GM19452 (cell line): ENCODE measurements around the gene SPATA22.
"Not testable (repeated sequence)": the region's sequence is repeated elsewhere in the genome, so short reads cannot be mapped to it uniquely, and the experiment has no call there.

ENCODE experiments used
- ATAC-seq: cut with Tn5 transposase; IDR thresholded peaks from one replicate; pipeline ENCODE4 v1.9.1; 2021; ENCODE audit not compliant: unreplicated experiment

SPATA22 gene, protein sequence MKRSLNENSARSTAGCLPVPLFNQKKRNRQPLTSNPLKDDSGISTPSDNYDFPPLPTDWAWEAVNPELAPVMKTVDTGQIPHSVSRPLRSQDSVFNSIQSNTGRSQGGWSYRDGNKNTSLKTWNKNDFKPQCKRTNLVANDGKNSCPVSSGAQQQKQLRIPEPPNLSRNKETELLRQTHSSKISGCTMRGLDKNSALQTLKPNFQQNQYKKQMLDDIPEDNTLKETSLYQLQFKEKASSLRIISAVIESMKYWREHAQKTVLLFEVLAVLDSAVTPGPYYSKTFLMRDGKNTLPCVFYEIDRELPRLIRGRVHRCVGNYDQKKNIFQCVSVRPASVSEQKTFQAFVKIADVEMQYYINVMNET

DNA sequence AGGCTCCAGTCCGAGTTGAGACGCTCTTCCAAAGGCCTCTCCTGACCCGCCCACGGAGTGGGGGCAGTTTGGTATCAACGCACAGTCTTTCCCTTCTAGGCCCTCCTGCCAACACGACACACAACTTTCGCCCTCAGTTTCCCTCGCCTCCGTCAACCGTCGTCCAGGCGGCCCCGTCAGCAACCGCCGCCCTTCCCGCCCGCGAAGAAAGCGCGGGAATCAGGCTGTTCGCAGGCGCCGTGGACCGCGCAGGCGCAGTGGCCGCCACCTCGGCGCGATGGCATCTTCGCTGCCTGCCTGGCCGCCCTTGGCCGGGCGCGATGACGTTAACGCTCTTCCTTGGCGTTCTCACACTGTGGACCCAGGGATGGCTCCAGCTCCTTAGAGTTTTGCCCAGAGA lies at the start of gene SPATA22:
SPATA22 (minus strand) TSS at position 221 of the 400 bp plus-strand sequence. CDS start 2,494 bp downstream, outside the sequence.
- no peak for ATAC-seq

DNA sequence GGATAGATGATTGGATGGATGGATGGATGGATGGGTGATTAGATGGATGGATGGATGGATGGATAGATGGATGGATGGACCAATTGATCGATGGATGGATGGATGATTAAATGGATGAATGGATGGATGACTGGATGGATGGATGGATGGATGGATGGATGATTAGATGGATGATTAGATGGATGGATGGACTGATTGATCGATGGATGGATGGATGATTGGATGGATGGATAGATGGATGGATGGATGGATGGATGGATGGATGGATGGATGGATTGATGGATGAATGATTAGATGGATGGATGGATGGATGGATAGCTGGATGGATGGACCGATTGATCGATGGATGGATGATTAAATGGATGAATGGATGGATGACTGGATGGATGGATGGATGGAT lies 47.9 kb upstream of the SPATA22 start:
- ATAC-seq: not testable (repeated sequence)

DNA sequence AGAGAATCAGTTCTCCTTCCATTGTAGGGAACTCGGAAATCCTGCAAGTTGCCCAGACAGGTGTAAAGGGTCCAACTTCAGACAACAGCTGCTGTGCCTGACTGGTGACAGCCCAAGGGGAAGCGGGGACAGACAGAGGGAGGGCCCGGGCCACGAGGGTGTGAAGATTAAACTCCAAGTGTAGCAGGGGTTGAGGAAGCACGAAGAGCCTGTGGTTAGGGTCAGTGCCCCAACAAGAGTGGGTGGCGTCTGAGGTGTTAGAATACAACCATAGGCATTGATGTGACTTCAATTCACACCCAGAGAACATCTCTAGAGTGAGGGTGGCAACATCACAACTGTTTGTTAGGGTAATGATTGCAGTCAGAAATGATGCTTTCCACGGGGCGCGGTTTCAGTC lies 43.3 kb upstream of the SPATA22 start:
- no peak for ATAC-seq

DNA sequence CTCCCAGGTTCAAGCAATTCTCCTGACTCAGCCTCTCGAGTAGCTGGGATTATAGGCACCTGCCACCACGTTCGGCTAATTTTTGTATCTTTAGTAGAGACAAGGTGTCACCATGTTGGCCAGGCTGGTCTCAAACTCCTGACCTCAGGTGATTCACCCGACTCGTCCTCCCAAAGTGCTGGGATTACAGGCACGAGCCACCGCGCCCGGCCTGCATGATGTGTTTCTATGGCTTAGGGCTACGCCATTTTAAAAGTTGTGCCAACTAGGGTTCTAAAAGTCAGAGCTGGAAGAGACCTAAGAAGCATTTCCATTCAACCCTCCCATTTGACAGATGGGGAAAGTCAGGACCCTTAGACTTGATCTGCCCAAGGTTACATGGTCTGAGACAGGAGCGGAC lies 42.5 kb upstream of the SPATA22 start:
- not testable (repeated sequence) for ATAC-seq

DNA sequence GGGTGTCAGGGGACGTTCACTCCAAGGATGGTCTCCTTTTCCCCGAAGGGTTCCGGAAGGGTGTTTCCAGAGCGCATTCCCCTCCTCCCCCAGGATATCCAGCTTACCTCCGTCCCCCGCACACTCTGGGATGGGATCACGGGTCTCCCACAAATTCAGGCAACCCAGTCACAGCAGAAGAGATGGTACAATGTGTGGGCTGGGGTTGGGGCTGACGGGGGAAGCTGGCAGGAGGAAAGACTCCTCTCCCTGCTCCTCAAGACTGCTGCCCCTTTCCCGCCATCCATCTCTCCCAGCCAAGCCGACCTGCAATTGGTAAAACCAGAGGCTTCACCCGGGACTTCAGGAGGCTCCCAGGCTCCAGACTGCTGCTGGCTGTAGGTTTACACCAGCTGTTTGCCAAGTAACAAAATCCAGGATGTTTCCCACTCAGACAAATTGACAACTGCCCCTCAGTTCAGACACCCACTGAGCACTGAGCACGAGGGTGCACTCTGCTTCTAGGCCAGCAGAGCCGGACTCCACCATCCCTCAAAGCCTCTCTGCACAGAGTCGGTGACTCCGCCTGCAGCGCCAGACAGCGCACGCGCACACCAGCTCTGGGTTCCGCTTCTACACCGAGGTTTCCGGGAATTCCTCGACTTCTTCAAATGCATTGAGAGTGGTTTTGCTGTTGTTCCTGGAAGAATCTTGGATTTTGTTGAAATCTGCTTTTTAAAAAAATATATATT lies 41.9 kb upstream of the SPATA22 start:
- ATAC-seq: no peak

DNA sequence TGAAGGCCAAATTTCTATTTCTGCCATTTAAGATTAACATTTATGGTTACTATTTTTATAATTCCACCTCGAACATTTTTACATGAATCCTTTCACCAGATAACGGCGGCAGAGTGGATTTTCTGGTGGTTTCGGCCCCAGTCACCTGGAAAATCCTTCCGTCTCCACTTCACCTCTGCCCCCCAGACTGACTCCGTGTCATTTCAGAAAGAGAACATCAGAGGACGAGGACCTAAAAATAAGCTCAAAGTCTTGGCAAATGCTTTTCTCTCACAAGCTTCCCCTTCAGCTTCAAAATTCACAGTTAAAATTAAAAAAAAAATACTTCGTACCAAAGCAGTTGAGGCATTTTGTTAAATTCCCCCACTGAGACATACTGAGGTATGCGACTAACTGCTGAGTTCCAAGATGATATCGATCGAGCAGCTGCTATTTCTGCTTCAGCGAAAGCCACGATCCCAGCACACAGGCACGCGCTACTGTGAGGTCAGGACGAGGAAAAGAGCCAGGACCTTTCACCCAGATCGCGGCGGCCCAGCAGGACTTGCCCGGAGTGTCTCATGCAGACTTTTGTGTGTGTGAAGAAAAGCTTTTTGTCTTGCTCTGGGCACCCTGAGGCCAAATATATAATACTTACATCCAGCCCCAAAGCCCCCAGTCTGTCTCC lies 41.0 kb upstream of the SPATA22 start:
- ATAC-seq: no peak

DNA sequence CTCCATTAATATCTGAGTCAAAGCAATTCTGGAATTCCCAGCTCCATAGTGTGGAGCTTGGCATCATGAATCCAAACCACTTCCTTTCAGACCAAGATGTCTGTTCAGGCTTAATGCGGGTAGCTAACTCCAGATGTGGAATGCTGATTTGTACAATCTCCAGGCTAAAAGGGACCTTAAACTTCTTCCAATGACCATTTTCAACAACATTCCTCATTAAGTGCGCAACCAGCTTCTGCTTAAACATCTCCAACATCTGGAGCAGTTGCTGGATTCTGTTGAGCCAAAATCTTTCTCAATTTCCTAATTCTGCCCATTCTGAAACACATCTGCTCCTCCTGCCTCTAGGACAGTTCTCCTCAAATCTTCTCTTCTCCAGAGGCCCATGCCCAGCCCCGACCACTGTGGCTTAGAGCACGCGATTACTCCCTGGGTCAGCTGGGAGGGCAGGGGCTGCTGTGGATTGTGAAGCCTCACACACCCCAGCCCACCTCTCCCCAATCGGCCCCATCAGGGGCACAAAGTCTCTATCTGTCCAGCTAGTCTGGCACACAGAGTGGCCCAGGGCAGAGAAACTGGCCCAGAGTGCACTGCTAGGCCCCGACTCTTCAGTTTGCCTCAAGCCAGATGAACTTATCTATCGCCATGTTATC lies 40.4 kb upstream of the SPATA22 start:
- no peak for ATAC-seq

DNA sequence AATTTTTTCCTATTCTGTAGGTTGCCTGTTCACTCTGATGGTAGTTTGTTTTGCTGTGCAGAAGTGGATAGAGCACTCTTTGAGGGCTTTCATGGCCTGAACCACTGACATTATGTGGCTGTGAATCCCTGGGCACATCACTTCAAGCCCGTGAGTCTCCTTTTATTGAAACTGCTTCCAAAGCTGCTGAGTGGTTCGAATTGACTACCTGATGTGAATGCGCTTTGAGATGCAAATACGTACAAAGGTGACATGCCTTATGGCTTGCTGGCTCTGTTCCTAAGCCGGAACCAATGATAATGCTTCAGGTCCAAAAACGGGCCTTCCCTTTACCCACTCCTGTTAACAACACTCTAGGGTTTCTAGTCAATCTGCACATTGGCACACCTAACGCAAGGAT lies 38.5 kb upstream of the SPATA22 start:
- no peak for ATAC-seq

DNA sequence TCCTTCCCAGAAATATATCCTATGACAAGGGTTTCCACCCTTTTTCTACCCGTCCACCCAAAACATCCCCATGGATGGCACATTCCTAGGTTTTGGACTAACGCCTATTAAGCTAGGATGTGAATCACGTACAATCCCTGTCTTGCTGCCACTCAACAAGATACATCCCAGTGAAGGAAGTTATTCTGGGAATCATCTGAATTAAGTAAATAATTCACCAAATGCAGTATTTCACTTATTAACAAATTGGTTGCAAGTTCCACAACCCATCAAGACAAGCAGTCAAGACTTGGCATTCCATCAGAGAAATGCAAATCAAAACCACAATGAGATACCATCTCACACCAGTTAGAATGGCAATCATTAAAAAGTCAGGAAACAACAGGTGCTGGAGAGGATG lies 36.2 kb upstream of the SPATA22 start:
- ATAC-seq: no peak

DNA sequence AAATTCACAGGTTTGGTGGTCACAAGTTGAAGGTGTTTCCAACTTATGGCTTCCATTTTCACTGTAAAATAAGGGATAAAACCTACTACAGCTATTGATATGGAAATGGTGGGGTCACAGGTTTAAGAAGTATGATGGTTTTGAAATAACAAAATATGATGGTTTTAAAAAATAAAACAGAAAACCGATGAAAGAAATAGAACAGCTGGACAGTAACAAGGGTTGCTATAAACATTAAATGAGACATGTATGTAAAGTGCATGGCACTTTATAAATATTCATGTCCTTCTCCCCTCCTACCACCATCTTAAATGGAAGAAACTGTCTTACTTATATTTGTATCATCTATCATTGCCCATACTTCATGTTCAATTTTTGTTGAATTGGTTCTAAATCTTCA lies 35.5 kb upstream of the SPATA22 start:
- no peak for ATAC-seq

DNA sequence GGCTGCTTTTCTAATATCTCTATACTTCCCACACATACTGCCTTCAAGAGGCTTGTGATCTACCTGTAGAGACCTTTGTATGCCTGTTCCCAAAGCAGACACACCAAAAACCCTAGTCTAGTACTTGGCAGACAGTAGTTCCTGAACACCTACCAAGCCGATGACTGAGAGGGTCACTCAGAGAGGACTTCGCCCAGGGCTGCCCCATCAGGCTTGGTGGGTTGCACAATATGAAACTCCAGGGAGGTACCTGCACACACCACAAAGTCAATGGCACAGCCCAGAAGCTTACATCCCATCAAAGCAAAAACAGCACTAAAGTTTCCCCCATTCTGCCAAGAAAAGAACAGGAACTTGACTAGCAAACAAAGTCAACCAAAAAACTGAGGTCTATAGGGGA lies 34.4 kb upstream of the SPATA22 start:
- ATAC-seq: no peak

DNA sequence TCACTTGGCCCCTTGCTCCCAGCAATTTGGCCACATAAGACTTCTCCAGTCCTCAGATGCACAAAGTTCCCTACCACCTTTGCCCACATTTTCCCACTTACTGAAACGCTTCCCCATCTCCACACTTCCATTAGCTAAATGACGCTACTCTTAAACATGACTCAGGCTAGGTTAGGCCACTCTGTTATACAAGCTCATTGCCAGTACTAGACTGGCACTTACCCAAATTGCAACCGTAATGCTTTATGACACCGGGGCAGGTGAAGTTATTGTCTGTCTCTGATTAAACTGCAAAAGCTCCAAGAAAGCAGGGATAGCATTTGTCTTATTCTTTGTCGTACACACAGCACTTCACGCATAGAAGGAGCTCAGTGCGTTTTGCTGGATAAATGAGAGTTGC lies 33.4 kb upstream of the SPATA22 start:
- no peak for ATAC-seq

DNA sequence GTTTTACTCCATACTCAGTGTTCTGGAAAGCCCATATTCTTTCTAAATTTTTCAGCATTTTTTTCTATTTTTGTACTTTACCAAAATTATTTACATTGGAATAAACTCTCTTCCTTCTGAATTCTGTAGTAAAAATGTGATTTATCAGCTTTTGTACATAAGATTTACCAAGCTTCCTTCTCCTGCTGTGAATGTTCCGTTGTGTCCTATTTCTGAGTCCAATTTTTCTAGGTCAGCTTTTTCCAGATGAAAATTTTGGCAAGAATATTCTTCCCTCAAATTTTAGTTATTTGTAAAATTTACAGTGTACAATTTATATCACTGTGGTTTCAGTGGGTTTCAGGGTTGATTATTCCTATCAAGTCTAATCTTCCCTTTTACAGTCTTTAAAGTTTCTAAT lies 31.7 kb upstream of the SPATA22 start:
- ATAC-seq: no peak

DNA sequence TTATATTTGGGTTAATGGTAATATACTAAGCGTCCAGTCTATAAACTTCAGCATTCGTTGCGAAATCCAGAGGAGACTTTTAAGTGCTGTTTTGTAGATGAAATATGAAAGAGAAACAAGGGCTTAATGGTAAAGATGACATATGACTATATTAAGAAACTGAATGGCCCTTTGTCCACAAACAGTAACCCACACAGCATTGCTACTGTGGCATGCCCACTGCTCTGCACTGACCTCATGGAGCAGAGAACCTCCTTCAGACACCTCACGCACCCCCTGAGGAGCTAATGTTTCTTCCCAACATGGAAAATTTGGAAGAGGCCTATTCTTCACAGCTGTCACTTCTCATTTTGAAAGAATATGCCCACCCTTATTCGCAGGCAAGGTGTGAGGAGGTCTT lies 30.8 kb upstream of the SPATA22 start:
- ATAC-seq: no peak

DNA sequence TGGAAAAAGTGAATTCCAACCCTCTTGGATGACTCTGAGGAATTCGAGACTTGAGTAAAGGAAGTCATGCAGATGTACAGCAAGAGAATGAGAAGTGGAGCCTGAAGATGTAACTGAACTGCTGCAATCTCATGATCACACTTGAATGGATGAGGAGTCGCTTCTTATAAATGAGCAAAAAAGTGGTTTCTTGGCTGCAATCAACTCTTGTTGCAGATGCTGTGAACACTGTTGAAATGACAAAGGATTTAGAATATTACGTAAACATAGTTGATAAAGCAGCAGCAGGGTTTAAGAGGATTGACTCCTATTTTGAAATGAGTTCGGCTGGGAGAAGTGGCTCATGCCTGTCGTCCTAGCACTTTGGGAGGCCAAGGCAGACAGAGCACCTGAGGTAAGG lies 29.7 kb upstream of the SPATA22 start:
- no peak for ATAC-seq

DNA sequence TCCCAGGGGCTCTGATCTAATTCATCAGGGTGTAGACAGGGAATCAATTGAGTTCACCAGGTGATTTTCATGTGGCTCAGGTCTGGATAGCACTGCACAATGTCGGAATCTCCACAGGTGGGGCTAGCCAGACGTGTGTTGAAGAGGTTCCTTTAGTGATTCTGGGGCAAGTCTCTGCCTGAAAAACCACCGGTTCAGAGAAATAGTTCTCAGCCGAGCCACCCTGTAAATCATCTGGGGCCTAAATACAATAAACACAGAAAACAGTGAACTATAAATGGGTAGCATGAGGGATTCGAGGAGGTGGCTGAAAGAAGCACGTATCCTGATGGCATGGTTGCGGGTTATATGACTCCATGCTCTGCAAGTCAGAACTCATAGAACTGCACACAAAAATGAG lies 25.5 kb upstream of the SPATA22 start:
- ATAC-seq: no peak

DNA sequence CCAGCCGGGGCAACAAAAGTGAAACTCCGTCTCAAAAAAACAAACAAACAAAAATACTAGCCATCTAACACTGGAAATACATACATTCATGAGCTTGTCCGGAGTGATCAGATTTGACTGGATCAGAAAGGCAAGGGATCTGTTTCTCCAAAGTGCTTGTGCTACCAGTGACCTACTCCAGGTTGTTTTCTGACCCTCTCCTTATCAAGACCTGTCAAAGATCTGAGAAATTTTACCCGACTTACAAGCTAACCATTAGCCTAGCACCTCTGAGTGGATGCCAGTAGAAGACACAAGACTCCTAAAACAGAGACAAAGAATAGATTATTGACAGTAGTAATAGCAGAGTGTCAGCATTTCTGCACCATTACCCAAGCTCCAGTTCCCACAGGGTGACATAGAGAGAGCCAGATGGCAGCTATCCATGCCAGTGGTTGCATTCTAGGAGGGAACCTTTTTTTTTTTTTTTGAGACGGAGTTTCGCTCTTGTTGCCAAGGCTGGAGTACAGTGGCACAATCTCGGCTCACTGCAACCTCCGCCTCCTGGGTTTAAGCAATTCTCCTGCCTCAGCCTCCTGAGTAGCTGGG lies 14.0 kb upstream of the SPATA22 start:
- ATAC-seq: no peak

DNA sequence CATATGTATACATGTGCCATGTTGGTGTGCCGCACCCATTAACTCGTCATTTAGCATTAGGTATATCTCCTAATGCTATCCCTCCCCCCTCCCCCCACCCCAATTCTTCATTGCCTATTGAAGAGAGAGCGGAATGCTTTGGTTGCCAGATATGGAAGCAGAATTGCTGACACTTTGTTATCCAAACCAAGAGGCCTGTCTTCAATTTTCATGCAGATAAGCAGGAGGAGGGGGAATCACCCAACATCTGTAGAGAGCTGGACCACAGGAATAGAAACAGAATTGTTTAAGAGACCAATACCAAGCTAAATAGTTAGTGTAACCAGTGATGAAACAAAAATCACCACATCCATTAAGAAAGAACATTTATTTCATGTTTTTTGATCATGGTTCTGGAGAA lies 11.2 kb upstream of the SPATA22 start:
- ATAC-seq: no peak

DNA sequence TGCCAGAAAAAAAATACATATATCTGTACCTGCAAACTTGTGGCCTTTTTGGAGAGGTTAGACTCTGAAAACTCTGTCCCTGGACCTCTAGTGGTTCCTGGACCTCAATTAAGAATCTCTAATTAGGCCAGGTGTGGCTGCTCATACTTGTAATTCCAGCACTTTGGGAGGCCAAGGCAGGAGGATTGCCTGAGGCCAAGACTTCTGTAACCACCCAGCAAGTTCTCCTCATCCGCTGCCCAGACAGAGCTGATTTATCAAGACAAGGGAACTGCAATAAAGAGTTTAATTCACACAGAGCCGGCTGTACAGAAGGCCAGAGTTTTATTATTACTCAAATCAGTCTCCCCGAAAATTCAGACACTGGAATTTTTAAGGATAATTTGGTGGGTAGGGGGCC lies 8.4 kb upstream of the SPATA22 start:
- no peak for ATAC-seq

DNA sequence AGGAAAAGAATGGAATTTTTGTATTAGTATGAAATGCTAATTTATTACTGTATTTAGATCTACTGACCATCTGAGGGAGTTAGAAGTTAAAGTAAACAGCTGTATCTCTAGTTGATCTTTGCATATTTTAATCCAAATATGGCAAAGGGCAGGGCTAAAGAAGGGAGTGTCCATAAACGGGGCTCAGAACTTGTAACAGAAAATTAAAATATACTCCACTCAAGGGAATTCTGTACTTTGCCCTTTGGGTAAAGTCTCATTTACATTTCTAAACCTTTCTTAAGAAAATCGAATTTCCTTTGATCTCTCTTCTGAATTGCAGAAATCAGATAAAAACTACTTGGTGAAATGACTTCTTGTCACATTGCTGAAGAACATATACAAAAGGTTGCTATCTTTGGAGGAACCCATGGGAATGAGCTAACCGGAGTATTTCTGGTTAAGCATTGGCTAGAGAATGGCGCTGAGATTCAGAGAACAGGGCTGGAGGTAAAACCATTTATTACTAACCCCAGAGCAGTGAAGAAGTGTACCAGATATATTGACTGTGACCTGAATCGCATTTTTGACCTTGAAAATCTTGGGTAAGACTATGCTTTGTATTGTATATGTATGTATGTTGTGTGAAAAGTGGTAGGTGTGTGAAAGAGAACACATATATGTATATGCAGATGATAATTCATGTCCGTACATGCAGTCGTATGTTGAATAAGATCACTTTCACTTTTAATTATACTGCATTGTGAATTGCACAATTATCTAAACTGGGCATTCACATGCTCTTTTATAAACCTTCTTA lies 4.4 kb upstream of the SPATA22 start, which contains the start of gene ASPA:
ASPA (plus strand) TSS at position 186 of the 799 bp plus-strand sequence; CDS start at position 349, 163 bp downstream.
- ATAC-seq: no peak
